ENCODE measurements around the gene SLC25A39. TPM values are rescaled to one million over a fixed set of nuclear protein-coding genes. Genes with fewer than 3 reads are reported as not detected.
"Not testable (repeated sequence)": the region's sequence is repeated elsewhere in the genome, so short reads cannot be mapped to it uniquely, and the experiment has no call there.

The SLC25A39 gene
- total and polyA plus RNA-seq, 9 of the 15 experiments (the other 6 are each of a cell fraction or from before 2014, with no cell fraction given): 4.8 to 267 (median 140) TPM

- BruUV-seq (replicated peaks); H3K27ac ChIP-seq (ENCODE audit: extremely low read depth, low read depth, low read length); H3K79me2 ChIP-seq (ENCODE audit: control insufficient read depth, insufficient read depth, low read length); intact Hi-C loops (cut with micrococcal nuclease); ATAC-seq; H3K27me3 ChIP-seq (ENCODE audit: control insufficient read depth in 2 of 2, insufficient read depth in 2 of 2, low read length in 2 of 2); H3K36me3 ChIP-seq (ENCODE audit: control insufficient read depth, insufficient read depth, low read length); H3K4me2 ChIP-seq (ENCODE audit: insufficient read depth, low read length); H3K4me3 ChIP-seq; H3K9ac ChIP-seq (ENCODE audit: insufficient read depth in 1 of 2, low read depth in 2 of 2, low read length in 2 of 2); in situ Hi-C loops (cut with MboI); H3K9me1 ChIP-seq (ENCODE audit: control insufficient read depth, insufficient read depth, low read length); H3K9me3 ChIP-seq (replicated peaks; ENCODE audit: control insufficient read depth, insufficient read depth, low read depth, low read length); H4K20me1 ChIP-seq (replicated peaks; ENCODE audit: control insufficient read depth, insufficient read depth, low read length); CTCF ChIA-PET (ENCODE audit: low intra/inter-chr PET ratio); DNase-seq (ENCODE audit: extremely low read depth in 1 of 4, low spot score in 3 of 4); FAIRE-seq: not testable (repeated sequence)
- TF ChIP-seq SUPT5H (IDR thresholded peaks at IDR 0.05) (0 out of 2 replicates have a peak, but pooled peaks have one; percentile 24), NFYB (IDR thresholded peaks at IDR 0.05; ENCODE audit: extremely low read depth, insufficient read length) (peak; percentile 39), PKNOX1 (IDR thresholded peaks at IDR 0.05) (peak; percentile 42; the same call in 1 of the 2 replicates), MEIS2 (IDR thresholded peaks at IDR 0.05; ENCODE audit: partially characterized antibody) (peak; percentile 48)
- WGBS (ENCODE audit: insufficient coverage, low coverage, missing lambda C conversion rate): 26% methylated on average over 9 of the region's 17 CpGs
- 0 out of 2 replicates have a peak overlapping the region, but pooled peaks have one; percentile 9 for H2AFZ ChIP-seq (ENCODE audit: low read depth, low read length)
- H3K4me1 ChIP-seq (replicated peaks in 1 of 2; ENCODE audit: control insufficient read depth in 2 of 2, insufficient read depth in 2 of 2, low read length in 2 of 2): peaks cover 8 to 12% of the 10 kb centered on the region in 2 experiments; a peak in 4 of 5 replicates
- POLR2A ChIA-PET: interaction anchor here (0.6 to 1.4 kb wide), 6 partner anchors 11 to 471 kb away, joined by 3 to 4 read pairs (median 3); partner anchors contain the start of gene ITGA2B
Measured at GRCh38 chr17:44369414-44370023, 44.9 kb upstream of the SLC25A39 start.
